ENCODE data around the gene PRKD1.

The PRKD1 gene

DNA sequence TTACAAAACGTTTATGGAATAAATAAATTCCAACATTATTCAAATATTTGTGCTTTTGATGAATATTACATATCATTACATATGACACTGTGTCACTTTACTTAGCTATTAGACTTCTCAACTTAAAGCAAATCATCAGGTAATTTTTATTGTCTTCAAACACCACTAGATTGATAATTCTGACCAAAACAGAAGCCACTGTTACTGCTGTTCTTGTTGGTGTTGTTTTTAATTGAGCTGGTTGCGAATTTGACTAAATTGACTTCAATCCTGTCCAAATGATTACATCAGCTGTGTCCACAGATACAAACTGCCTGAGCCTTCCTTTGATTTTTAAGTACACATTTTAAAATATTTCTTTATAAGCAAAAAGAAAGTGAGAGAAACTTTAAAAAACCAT lies 29.2 kb downstream of the PRKD1 start:
- H3K36me3 ChIP-seq (ENCODE audit: control insufficient read depth, low read length), result no peaks in the 10 kb centered on the region
- H3K9me2 ChIP-seq (replicated peaks; ENCODE audit: control insufficient read depth, low read length), result no peaks in the 10 kb centered on the region
- H3K4me2 ChIP-seq (ENCODE audit: low read length), result no peak overlapping the region
- no peaks in the 10 kb centered on the region for H3K79me2 ChIP-seq (ENCODE audit: control insufficient read depth, low read length)
- no peaks in the 10 kb centered on the region for H3F3A ChIP-seq (ENCODE audit: control insufficient read depth, insufficient read depth)
- H3K4me3 ChIP-seq (ENCODE audit: low read length), result no peak overlapping the region
- H4K20me1 ChIP-seq (ENCODE audit: control insufficient read depth, insufficient read depth, low read depth, low read length), result no peaks in the 10 kb centered on the region
- H3K9me3 ChIP-seq (ENCODE audit: control insufficient read depth, insufficient read depth, low read length), result no peaks in the 10 kb centered on the region
- H3K27me3 ChIP-seq (ENCODE audit: control insufficient read depth, low read length), result no peaks in the 10 kb centered on the region
- H3K4me1 ChIP-seq (ENCODE audit: control insufficient read depth, low read length), result no peaks in the 10 kb centered on the region
- H3K27ac ChIP-seq (ENCODE audit: low read depth, low read length), result no peak overlapping the region
- TF ChIP-seq, protein P1, sequence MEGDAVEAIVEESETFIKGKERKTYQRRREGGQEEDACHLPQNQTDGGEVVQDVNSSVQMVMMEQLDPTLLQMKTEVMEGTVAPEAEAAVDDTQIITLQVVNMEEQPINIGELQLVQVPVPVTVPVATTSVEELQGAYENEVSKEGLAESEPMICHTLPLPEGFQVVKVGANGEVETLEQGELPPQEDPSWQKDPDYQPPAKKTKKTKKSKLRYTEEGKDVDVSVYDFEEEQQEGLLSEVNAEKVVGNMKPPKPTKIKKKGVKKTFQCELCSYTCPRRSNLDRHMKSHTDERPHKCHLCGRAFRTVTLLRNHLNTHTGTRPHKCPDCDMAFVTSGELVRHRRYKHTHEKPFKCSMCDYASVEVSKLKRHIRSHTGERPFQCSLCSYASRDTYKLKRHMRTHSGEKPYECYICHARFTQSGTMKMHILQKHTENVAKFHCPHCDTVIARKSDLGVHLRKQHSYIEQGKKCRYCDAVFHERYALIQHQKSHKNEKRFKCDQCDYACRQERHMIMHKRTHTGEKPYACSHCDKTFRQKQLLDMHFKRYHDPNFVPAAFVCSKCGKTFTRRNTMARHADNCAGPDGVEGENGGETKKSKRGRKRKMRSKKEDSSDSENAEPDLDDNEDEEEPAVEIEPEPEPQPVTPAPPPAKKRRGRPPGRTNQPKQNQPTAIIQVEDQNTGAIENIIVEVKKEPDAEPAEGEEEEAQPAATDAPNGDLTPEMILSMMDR (IDR thresholded peaks at IDR 0.05; ENCODE audit: low read depth, low read length, poor library complexity, severe bottlenecking), result no peak
- no peak for TF ChIP-seq EZH2phosphoT487 (IDR thresholded peaks at IDR 0.05; ENCODE audit: borderline replicate concordance, low read length)

DNA sequence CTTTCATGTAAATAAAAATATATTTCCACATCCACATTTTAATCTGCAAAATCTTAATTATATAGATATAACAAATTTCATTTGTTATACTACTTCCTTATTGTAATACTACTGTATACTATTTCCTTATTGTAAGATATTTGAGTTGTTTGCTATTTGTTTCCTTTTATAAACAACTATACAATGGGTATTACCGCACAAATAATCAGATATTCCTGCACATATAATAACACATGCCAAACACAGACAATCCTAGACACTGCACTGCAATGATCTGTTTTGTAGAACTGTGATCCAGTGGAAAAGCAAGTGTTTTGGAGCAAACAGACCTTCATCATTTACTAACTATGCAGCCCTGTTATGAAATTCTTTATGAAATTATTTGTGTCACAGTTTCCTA lies 30.5 kb downstream of the PRKD1 start:
- Histone ChIP-seq H3F3A (ENCODE audit: control insufficient read depth, insufficient read depth) (no peaks in the 10 kb centered on the region), H4K20me1 (ENCODE audit: control insufficient read depth, insufficient read depth, low read depth, low read length) (no peaks in the 10 kb centered on the region), H3K4me1 (ENCODE audit: control insufficient read depth, low read length) (no peaks in the 10 kb centered on the region), H3K27me3 (ENCODE audit: control insufficient read depth, low read length) (no peaks in the 10 kb centered on the region), H3K79me2 (ENCODE audit: control insufficient read depth, low read length) (no peaks in the 10 kb centered on the region), H3K36me3 (ENCODE audit: control insufficient read depth, low read length) (no peaks in the 10 kb centered on the region), H3K9me2 (replicated peaks; ENCODE audit: control insufficient read depth, low read length) (no peaks in the 10 kb centered on the region), H3K4me2 (ENCODE audit: low read length) (no peak overlapping the region), H3K9me3 (ENCODE audit: control insufficient read depth, insufficient read depth, low read length) (no peaks in the 10 kb centered on the region), H3K27ac (ENCODE audit: low read depth, low read length) (no peak overlapping the region), H3K4me3 (ENCODE audit: low read length) (no peak overlapping the region)
- TF ChIP-seq, protein P1 (IDR thresholded peaks at IDR 0.05; ENCODE audit: low read depth, low read length, poor library complexity, severe bottlenecking), result no peak
- no peak for TF ChIP-seq EZH2phosphoT487 (IDR thresholded peaks at IDR 0.05; ENCODE audit: borderline replicate concordance, low read length)

DNA sequence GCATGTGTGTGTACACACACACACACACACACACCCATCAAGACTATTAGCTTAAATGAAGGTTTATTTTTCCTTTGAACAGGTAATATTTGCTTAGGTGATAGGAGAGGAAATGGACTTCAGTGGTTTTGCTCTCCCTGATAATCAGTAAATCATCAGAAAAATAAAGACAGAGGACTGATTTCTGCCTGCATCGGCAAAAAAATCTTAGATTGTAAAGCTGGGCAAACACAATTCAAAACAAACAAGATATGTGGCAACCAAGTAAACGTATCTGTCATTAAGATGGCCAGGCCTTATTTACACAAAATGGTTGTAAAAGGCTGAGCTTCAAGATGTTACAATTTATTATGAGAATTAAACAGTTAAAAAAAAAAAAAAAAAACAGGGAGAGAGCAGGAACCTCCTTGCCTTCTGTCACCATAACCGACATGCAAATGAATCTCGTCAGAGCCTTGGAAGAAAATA lies 31.3 kb downstream of the PRKD1 start:
- no peaks in the 10 kb centered on the region for H3K9me3 ChIP-seq (ENCODE audit: control insufficient read depth, insufficient read depth, low read length)
- no peak overlapping the region for H3K4me2 ChIP-seq (ENCODE audit: low read length)
- H3K9me2 ChIP-seq (replicated peaks; ENCODE audit: control insufficient read depth, low read length), result no peaks in the 10 kb centered on the region
- H3K36me3 ChIP-seq (ENCODE audit: control insufficient read depth, low read length), result no peaks in the 10 kb centered on the region
- no peaks in the 10 kb centered on the region for H3K27me3 ChIP-seq (ENCODE audit: control insufficient read depth, low read length)
- no peaks in the 10 kb centered on the region for H3K4me1 ChIP-seq (ENCODE audit: control insufficient read depth, low read length)
- H4K20me1 ChIP-seq (ENCODE audit: control insufficient read depth, insufficient read depth, low read depth, low read length), result no peaks in the 10 kb centered on the region
- no peaks in the 10 kb centered on the region for H3K79me2 ChIP-seq (ENCODE audit: control insufficient read depth, low read length)
- TF ChIP-seq, protein P1 (IDR thresholded peaks at IDR 0.05; ENCODE audit: low read depth, low read length, poor library complexity, severe bottlenecking), result no peak
- no peak for TF ChIP-seq EZH2phosphoT487 (IDR thresholded peaks at IDR 0.05; ENCODE audit: borderline replicate concordance, low read length)
- H3K27ac ChIP-seq (ENCODE audit: low read depth, low read length), result no peak overlapping the region
- H3K4me3 ChIP-seq (ENCODE audit: low read length), result no peak overlapping the region
- H3F3A ChIP-seq (ENCODE audit: control insufficient read depth, insufficient read depth), result no peaks in the 10 kb centered on the region
